IMR-90 (cell line): ENCODE results near the gene MAFF.

Experiments
- BHLHE40 ChIP-seq: fragments of 150-350 bp; IDR thresholded peaks from 2 replicates; pipeline ENCODE4 v1.6.1; 2016; ENCODE audit warnings: mild to moderate bottlenecking, low read depth, low read length
- CEBPB ChIP-seq: IDR thresholded peaks from 2 replicates; pipeline ENCODE4 v1.6.1; 2012; ENCODE audit warnings: low read depth, low read length, improper control_type of control experiment
- CHD1 ChIP-seq: IDR thresholded peaks from 2 replicates; pipeline ENCODE4 v1.6.1; 2012; ENCODE audit warnings: low read depth, low read length, improper control_type of control experiment
- MAFK ChIP-seq: IDR thresholded peaks from 2 replicates; pipeline ENCODE4 v1.6.1; 2012; ENCODE audit warnings: low read depth, low read length, improper control_type of control experiment
- MXI1 ChIP-seq: IDR thresholded peaks from 2 replicates; pipeline ENCODE4 v1.6.1; 2012; ENCODE audit warnings: low read depth, mild to moderate bottlenecking, low read length, moderate library complexity, borderline replicate concordance
- NFE2L2 ChIP-seq: fragments of 150-350 bp; IDR thresholded peaks from 2 replicates; pipeline ENCODE4 v1.6.1; 2016; ENCODE audit warnings: low read depth, mild to moderate bottlenecking, low read length
- POLR2A ChIP-seq: IDR thresholded peaks from 2 replicates; pipeline ENCODE4 v1.6.1; 2012; ENCODE audit warnings: mild to moderate bottlenecking, low read depth, low read length
- RAD21 ChIP-seq: IDR thresholded peaks from 2 replicates; pipeline ENCODE4 v1.6.1; 2012; ENCODE audit warnings: low read length, improper control_type of control experiment
- RCOR1 ChIP-seq: IDR thresholded peaks from 2 replicates; pipeline ENCODE4 v1.6.1; 2012; ENCODE audit warnings: mild to moderate bottlenecking, low read length, improper control_type of control experiment; ENCODE audit not compliant: insufficient replicate concordance
- RFX5 ChIP-seq: IDR thresholded peaks from 2 replicates; pipeline ENCODE4 v1.8.0; 2012; ENCODE audit warnings: low read depth, mild to moderate bottlenecking, low read length, moderate library complexity
- SMC3 ChIP-seq: fragments of 150-350 bp; IDR thresholded peaks from 2 replicates; pipeline ENCODE4 v1.6.1; 2016; ENCODE audit warnings: low read depth, mild to moderate bottlenecking, antibody characterized with exemption, low read length, moderate library complexity
- TF ChIP-seq, protein P1 (sequence below): conservative IDR thresholded peaks from 2 replicates; pipeline ENCODE4 v1.5.1; 2012; ENCODE audit warnings: mild to moderate bottlenecking, low read depth, low read length, improper control_type of control experiment
- TF ChIP-seq, protein P2 (sequence below): fragments of 150-350 bp; IDR thresholded peaks from 2 replicates; pipeline ENCODE4 v1.6.1; 2017; ENCODE audit warnings: mild to moderate bottlenecking, antibody characterized with exemption, low read length, low read depth
- TF ChIP-seq, protein P3 (sequence below): fragments of 150-350 bp; IDR thresholded peaks from 2 replicates; pipeline ENCODE4 v1.6.1; 2016; ENCODE audit warnings: low read depth, mild to moderate bottlenecking, low read length, moderate library complexity, borderline replicate concordance

DNA sequence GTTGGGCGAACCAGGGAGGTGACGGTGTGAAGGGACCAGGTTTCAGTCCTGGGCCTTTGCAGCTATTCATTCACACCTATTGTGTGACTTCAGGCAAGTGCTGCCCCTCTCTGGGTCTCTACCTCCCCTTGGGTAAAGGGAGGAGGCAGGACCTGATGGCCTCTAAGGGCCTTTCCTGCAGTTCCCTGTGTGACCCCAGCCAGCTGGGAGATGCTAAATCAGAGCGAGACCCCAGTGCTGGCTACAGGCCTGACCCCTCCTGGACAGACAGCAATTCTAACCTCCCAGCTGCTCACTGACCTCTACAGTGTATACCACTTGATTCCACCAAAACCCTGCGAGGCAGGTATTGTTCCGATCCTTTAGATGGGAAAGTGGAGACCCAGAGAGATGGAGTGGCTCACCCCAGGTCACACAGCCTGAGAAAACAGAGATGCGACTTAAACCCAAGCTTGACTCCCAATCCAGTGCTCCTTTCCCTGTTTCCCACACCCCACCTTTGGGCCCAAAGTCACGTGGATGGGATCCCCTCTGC, 6.2 kb downstream of the MAFF start:
- TF ChIP-seq POLR2A (0 out of 2 replicates have a peak, but pooled peaks have one; percentile 31), RFX5 (no peak), BHLHE40 (no peak), RAD21 (no peak), NFE2L2 (no peak), MXI1 (no peak), MAFK (no peak), SMC3 (no peak), CHD1 (no peak), CEBPB (no peak), RCOR1 (no peak)
- TF ChIP-seq, protein P1, sequence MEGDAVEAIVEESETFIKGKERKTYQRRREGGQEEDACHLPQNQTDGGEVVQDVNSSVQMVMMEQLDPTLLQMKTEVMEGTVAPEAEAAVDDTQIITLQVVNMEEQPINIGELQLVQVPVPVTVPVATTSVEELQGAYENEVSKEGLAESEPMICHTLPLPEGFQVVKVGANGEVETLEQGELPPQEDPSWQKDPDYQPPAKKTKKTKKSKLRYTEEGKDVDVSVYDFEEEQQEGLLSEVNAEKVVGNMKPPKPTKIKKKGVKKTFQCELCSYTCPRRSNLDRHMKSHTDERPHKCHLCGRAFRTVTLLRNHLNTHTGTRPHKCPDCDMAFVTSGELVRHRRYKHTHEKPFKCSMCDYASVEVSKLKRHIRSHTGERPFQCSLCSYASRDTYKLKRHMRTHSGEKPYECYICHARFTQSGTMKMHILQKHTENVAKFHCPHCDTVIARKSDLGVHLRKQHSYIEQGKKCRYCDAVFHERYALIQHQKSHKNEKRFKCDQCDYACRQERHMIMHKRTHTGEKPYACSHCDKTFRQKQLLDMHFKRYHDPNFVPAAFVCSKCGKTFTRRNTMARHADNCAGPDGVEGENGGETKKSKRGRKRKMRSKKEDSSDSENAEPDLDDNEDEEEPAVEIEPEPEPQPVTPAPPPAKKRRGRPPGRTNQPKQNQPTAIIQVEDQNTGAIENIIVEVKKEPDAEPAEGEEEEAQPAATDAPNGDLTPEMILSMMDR, result no peak
- TF ChIP-seq, protein P2, sequence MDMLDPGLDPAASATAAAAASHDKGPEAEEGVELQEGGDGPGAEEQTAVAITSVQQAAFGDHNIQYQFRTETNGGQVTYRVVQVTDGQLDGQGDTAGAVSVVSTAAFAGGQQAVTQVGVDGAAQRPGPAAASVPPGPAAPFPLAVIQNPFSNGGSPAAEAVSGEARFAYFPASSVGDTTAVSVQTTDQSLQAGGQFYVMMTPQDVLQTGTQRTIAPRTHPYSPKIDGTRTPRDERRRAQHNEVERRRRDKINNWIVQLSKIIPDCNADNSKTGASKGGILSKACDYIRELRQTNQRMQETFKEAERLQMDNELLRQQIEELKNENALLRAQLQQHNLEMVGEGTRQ, result no peak
- TF ChIP-seq, protein P3, sequence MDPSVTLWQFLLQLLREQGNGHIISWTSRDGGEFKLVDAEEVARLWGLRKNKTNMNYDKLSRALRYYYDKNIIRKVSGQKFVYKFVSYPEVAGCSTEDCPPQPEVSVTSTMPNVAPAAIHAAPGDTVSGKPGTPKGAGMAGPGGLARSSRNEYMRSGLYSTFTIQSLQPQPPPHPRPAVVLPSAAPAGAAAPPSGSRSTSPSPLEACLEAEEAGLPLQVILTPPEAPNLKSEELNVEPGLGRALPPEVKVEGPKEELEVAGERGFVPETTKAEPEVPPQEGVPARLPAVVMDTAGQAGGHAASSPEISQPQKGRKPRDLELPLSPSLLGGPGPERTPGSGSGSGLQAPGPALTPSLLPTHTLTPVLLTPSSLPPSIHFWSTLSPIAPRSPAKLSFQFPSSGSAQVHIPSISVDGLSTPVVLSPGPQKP, result no peak
